ENCODE results near the gene KDELR1. TPM values are rescaled to one million over a fixed set of nuclear protein-coding genes. Genes with fewer than 3 reads are reported as not detected.

Gene KDELR1
- total RNA-seq, 1 experiment from 2014 or later = 375 TPM

GRCh38 chr19:48415806-48416221 lies 24.5 kb upstream of the KDELR1 start:
- Histone ChIP-seq H3K36me3 (ENCODE audit: control insufficient read depth, insufficient read depth, low read length) (no peaks in the 10 kb centered on the region), H3K27me3 (replicated peaks; ENCODE audit: control insufficient read depth, insufficient read depth, low read length) (no peaks in the 10 kb centered on the region; the same call in 1 of the 2 replicates), H3K4me3 (ENCODE audit: low read depth, low read length) (no peak overlapping the region), H3K9me3 (no peaks in the 10 kb centered on the region), H3K4me1 (no peaks in the 10 kb centered on the region)
- BruUV-seq (replicated peaks) = no TSS peak
- no peak for TF ChIP-seq CTCF (IDR thresholded peaks at IDR 0.05; ENCODE audit: insufficient read depth in 1 of 2, low read depth in 1 of 2, low read length in 1 of 2, severe bottlenecking in 1 of 2, unreplicated experiment in 1 of 2)
- intact Hi-C loops (cut with micrococcal nuclease; ENCODE audit: unreplicated experiment) = loop anchor here (2.0 kb wide), 1 partner anchor 17 kb away; no protein-coding TSS in a partner anchor
- no peaks in the 10 kb centered on the region for H3K27me3 Mint-ChIP-seq (ENCODE audit: insufficient read depth, unreplicated experiment)
- no peaks in the 10 kb centered on the region for H3K9me3 Mint-ChIP-seq (ENCODE audit: unreplicated experiment)
- no peak overlapping the region for H3K27ac Mint-ChIP-seq (ENCODE audit: unreplicated experiment)
- CTCF ChIA-PET = no interaction called here
- peaks cover 6% of the 10 kb centered on the region for H3K4me1 Mint-ChIP-seq (ENCODE audit: low read depth, unreplicated experiment)
- H3K4me3 Mint-ChIP-seq (ENCODE audit: unreplicated experiment) = no peak overlapping the region
- H3K36me3 Mint-ChIP-seq (ENCODE audit: insufficient read depth, unreplicated experiment) = peaks cover 12% of the 10 kb centered on the region
- no peak for DNase-seq
- POLR2A ChIA-PET = no interaction called here

DNA sequence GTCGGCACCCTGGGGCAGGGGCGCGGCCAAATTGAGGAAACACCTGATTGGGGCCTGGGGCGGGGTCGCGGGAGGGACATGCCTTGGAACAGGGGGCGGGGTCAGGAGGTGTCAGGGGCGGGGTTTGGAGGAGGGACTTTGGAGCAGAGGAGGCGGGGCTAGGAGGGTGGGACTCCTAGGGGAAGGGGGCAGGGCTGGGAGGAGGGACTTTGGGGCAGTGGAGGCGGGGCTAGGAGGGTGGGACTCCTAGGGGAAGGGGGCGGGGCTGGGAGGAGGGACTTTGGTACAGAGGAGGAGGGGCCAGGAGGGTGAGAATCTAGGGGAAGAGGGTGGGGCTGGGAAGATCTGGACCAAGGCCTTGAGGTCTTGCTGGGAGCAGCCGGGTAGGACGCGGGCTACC lies 24.0 kb upstream of the KDELR1 start:
- Histone ChIP-seq H3K9me3 (no peaks in the 10 kb centered on the region), H3K4me1 (no peaks in the 10 kb centered on the region), H3K36me3 (ENCODE audit: control insufficient read depth, insufficient read depth, low read length) (no peaks in the 10 kb centered on the region), H3K27me3 (replicated peaks; ENCODE audit: control insufficient read depth, insufficient read depth, low read length) (no peaks in the 10 kb centered on the region; the same call in 1 of the 2 replicates), H3K4me3 (ENCODE audit: low read depth, low read length) (no peak overlapping the region)
- H3K4me3 Mint-ChIP-seq (ENCODE audit: unreplicated experiment) = no peak overlapping the region
- ChIA-PET POLR2A (no interaction called here), CTCF (no interaction called here)
- no peak for TF ChIP-seq CTCF (IDR thresholded peaks at IDR 0.05; ENCODE audit: insufficient read depth in 1 of 2, low read depth in 1 of 2, low read length in 1 of 2, severe bottlenecking in 1 of 2, unreplicated experiment in 1 of 2)
- H3K9me3 Mint-ChIP-seq (ENCODE audit: unreplicated experiment) = no peaks in the 10 kb centered on the region
- H3K27me3 Mint-ChIP-seq (ENCODE audit: insufficient read depth, unreplicated experiment) = no peaks in the 10 kb centered on the region
- peaks cover 6% of the 10 kb centered on the region for H3K4me1 Mint-ChIP-seq (ENCODE audit: low read depth, unreplicated experiment)
- BruUV-seq (replicated peaks) = no TSS peak
- peaks cover 12% of the 10 kb centered on the region for H3K36me3 Mint-ChIP-seq (ENCODE audit: insufficient read depth, unreplicated experiment)
- H3K27ac Mint-ChIP-seq (ENCODE audit: unreplicated experiment) = no peak overlapping the region
- intact Hi-C loops (cut with micrococcal nuclease; ENCODE audit: unreplicated experiment) = loop anchor here (2.0 kb wide), 1 partner anchor 17 kb away; no protein-coding TSS in a partner anchor
- peak; percentile 76 to 89 for DNase-seq

DNA sequence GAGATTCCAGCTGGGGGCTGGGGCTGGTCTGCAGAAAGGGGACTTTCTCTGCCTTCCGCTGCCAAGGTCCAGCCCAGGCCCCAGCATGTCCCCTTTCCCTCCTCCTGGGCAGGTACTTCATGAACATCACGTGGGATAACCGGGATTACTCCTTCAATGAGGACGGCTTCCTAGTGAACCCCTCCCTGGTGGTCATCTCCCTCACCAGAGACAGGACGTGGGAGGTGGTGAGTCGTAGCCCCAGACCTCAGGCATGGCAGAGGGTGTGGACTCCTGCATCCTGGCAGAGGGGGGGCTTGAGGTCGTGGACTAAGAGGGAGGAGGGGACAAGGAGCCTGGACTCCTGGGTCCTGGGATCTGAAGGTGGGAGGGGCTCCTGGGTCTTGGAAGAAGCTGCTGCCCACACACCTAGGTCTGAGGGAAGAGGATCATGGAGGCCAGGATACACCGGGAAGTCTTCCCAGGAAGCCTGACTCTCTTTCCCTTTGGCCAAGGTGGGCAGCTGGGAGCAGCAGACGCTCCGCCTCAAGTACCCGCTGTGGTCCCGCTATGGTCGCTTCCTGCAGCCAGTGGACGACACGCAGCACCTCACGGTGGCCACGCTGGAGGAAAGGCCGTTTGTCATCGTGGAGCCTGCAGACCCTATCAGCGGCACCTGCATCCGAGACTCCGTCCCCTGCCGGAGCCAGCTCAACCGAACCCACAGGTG lies 22.7 kb upstream of the KDELR1 start:
- H3K36me3 ChIP-seq (ENCODE audit: control insufficient read depth, insufficient read depth, low read length) = no peaks in the 10 kb centered on the region
- peak in 1 of 2 experiments; percentile 37 for DNase-seq
- no TSS peak for BruUV-seq (replicated peaks)
- intact Hi-C loops (cut with micrococcal nuclease; ENCODE audit: unreplicated experiment) = loop anchor here (2.0 kb wide), 1 partner anchor 15 kb away; no protein-coding TSS in a partner anchor
- no peaks in the 10 kb centered on the region for H3K9me3 Mint-ChIP-seq (ENCODE audit: unreplicated experiment)
- ChIA-PET CTCF (interaction anchor here (0.6 to 0.7 kb wide), 4 partner anchors 23 to 88 kb away, joined by 3 to 7 read pairs (median 3); partner anchors contain the start of gene KDELR1), POLR2A (no interaction called here)
- H3K4me3 Mint-ChIP-seq (ENCODE audit: unreplicated experiment) = no peak overlapping the region
- H3K4me1 Mint-ChIP-seq (ENCODE audit: low read depth, unreplicated experiment) = peaks cover 6% of the 10 kb centered on the region
- no peaks in the 10 kb centered on the region for H3K4me1 ChIP-seq
- H3K36me3 Mint-ChIP-seq (ENCODE audit: insufficient read depth, unreplicated experiment) = peaks cover 12% of the 10 kb centered on the region
- TF ChIP-seq CTCF (IDR thresholded peaks at IDR 0.05; ENCODE audit: insufficient read depth in 1 of 2, low read depth in 1 of 2, low read length in 1 of 2, severe bottlenecking in 1 of 2, unreplicated experiment in 1 of 2) = no peak
- H3K27me3 ChIP-seq (replicated peaks; ENCODE audit: control insufficient read depth, insufficient read depth, low read length) = no peaks in the 10 kb centered on the region; the same call in 1 of the 2 replicates
- H3K4me3 ChIP-seq (ENCODE audit: low read depth, low read length) = no peak overlapping the region
- H3K27ac Mint-ChIP-seq (ENCODE audit: unreplicated experiment) = no peak overlapping the region
- H3K27me3 Mint-ChIP-seq (ENCODE audit: insufficient read depth, unreplicated experiment) = no peaks in the 10 kb centered on the region
- no peaks in the 10 kb centered on the region for H3K9me3 ChIP-seq
